Osteoblast (primary cell): ENCODE measurements around the gene MSL2. TPM values are rescaled to one million over a fixed set of nuclear protein-coding genes. Genes with fewer than 3 reads are reported as not detected.
"Not testable (repeated sequence)": the region's sequence is repeated elsewhere in the genome, so short reads cannot be mapped to it uniquely, and the experiment has no call there.

Source experiments
- DNase-seq: peaks from one replicate; pipeline ENCODE4 v3.0.0; 2011; ENCODE audit warnings: low spot score, mixed read lengths; ENCODE audit not compliant: insufficient read length; ENCODE audit errors: missing footprints
- H2AFZ ChIP-seq: 2 replicates; pipeline ENCODE4 v1.6.0; 2011; ENCODE audit warnings: mild to moderate bottlenecking, low read length
- H3K27ac ChIP-seq: 2 replicates; pipeline ENCODE4 v1.5.1; 2011; ENCODE audit warnings: mild to moderate bottlenecking, low read depth, low read length, moderate library complexity
- H3K27me3 ChIP-seq: 2 replicates; pipeline ENCODE4 v1.6.0; 2012; ENCODE audit warnings: mild to moderate bottlenecking, control low read depth, inconsistent platforms, low read length, moderate library complexity; ENCODE audit not compliant: insufficient read depth
- H3K36me3 ChIP-seq: 2 replicates; pipeline ENCODE4 v1.5.1; 2011; ENCODE audit warnings: mild to moderate bottlenecking, low read length, control low read depth, moderate library complexity; ENCODE audit not compliant: insufficient read depth
- H3K4me1 ChIP-seq: 2 replicates; pipeline ENCODE4 v1.5.1; 2011; ENCODE audit warnings: mild to moderate bottlenecking, low read length, control low read depth, moderate library complexity; ENCODE audit not compliant: insufficient read depth
- H3K4me2 ChIP-seq: 2 replicates; pipeline ENCODE4 v1.6.0; 2011; ENCODE audit warnings: mild to moderate bottlenecking, low read length; ENCODE audit not compliant: insufficient read depth
- H3K4me3 ChIP-seq: fragments of 200-600 bp; sonication (generic); 3 replicates; pipeline ENCODE4 v1.5.1; 2012; ENCODE audit warnings: mild to moderate bottlenecking, low read length, inconsistent platforms; ENCODE audit not compliant: insufficient read depth
- H3K79me2 ChIP-seq: 2 replicates; pipeline ENCODE4 v1.6.0; 2012; ENCODE audit warnings: mild to moderate bottlenecking, low read length, control low read depth, inconsistent platforms; ENCODE audit not compliant: insufficient read depth
- H3K9me3 ChIP-seq: 2 replicates; pipeline ENCODE4 v1.5.1; 2011; ENCODE audit warnings: low read depth, low read length, control low read depth
- H4K20me1 ChIP-seq: 2 replicates; pipeline ENCODE4 v1.6.0; 2012; ENCODE audit warnings: mild to moderate bottlenecking, low read length, control low read depth; ENCODE audit not compliant: insufficient read depth
- CTCF ChIP-seq: IDR thresholded peaks from 2 replicates; pipeline ENCODE4 v1.5.1; 2011; ENCODE audit warnings: mild to moderate bottlenecking, low read depth, low read length, moderate library complexity; ENCODE audit errors: extremely low read depth
- total RNA-seq: library from RNA; depleted of rRNA; stranded (reverse); fragments of >200 nt; gene quantifications from 2 replicates; pipeline ENCODE4 v1.2.3, GENCODE V29; 2012

MSL2 gene
- total RNA-seq, 1 donor: 18.5 TPM

DNA sequence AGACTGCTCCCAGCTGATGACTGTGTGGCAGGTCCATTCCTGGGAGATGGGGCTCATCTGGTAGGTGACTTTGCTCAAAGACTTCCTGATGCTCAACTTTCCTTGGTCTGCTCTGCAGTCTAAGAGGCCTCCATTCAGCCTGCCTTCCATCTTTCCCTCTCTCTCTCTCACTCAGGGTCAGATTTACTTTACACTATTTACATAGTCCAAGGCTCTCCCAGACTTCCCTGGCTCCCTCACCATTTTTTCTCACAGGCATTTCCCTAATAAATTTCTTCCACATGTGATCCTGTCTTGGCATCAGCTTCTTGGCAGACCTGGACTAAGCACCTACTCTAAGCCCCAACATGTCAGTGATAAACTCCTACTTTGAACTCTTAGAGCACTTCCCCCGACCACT is 41.0 kb upstream of the MSL2 start:
- Histone ChIP-seq H3K9me3 (no peaks in the 10 kb centered on the region), H4K20me1 (no peaks in the 10 kb centered on the region), H3K27ac (no peak overlapping the region), H2AFZ (no peak overlapping the region), H3K79me2 (no peaks in the 10 kb centered on the region), H3K4me3 (no peak overlapping the region), H3K4me2 (no peak overlapping the region), H3K27me3 (peaks cover 4% of the 10 kb centered on the region), H3K4me1 (no peaks in the 10 kb centered on the region), H3K36me3 (no peaks in the 10 kb centered on the region)
- TF ChIP-seq CTCF: no peak
- no peak for DNase-seq

GRCh38 chr3:136236109-136236508 is 40.0 kb upstream of the MSL2 start:
- no peak for DNase-seq
- Histone ChIP-seq H4K20me1 (no peaks in the 10 kb centered on the region), H3K36me3 (no peaks in the 10 kb centered on the region), H3K27ac (no peak overlapping the region), H3K9me3 (no peaks in the 10 kb centered on the region), H3K4me2 (no peak overlapping the region), H3K79me2 (no peaks in the 10 kb centered on the region), H3K27me3 (peaks cover 4% of the 10 kb centered on the region), H2AFZ (no peak overlapping the region), H3K4me1 (no peaks in the 10 kb centered on the region), H3K4me3 (no peak overlapping the region)
- no peak for TF ChIP-seq CTCF

DNA sequence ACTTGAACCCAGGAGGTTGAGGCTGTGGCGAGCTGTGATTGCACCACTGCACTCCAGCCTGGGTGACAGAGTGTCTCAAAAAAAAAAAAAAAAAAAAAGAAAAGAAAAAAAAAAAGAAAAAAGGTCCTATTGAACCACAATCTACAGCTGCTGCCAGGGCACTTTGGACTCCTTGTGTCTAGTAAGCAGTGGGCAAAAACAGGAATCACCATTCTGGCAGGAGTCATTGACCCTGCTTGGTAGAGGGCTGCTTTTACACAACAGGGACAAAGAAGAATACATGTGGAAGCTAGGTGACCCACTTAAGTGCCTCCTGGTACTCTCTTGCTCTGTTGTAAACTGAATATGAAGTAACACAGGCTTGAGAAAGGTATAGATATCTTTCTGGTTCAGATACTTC is 39.4 kb upstream of the MSL2 start:
- Histone ChIP-seq H3K9me3 (no peaks in the 10 kb centered on the region), H3K27me3 (peaks cover 4% of the 10 kb centered on the region), H3K4me3 (no peak overlapping the region), H4K20me1 (no peaks in the 10 kb centered on the region), H3K27ac (no peak overlapping the region), H3K36me3 (no peaks in the 10 kb centered on the region), H3K4me1 (no peaks in the 10 kb centered on the region), H3K79me2 (no peaks in the 10 kb centered on the region), H3K4me2 (no peak overlapping the region), H2AFZ (no peak overlapping the region)
- TF ChIP-seq CTCF: no peak
- DNase-seq: no peak

DNA sequence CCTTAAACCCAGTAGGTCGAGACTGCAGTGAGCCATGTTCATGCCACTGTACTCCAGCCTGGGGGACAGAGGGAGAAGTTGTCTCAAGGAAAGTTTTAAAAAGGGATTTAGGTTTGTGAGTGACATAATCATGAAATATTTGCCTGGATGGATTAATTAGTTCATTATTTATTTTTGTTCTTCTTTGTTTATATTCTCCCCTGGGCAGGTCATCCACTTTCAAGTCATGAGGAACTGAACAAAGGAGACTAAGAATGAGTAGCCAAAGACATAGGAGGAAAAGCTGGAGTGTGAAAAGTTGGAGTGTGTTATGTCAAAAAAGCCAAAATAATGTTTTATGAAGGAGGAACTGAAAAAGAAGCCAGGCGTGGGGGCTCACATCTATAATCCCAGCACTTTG is 36.3 kb upstream of the MSL2 start:
- TF ChIP-seq CTCF: no peak
- H3K27ac ChIP-seq: no peak overlapping the region
- no peak overlapping the region for H3K4me3 ChIP-seq
- peaks cover 4% of the 10 kb centered on the region for H3K27me3 ChIP-seq
- H3K9me3 ChIP-seq: no peaks in the 10 kb centered on the region
- no peaks in the 10 kb centered on the region for H4K20me1 ChIP-seq
- no peaks in the 10 kb centered on the region for H3K4me1 ChIP-seq
- DNase-seq: no peak
- H2AFZ ChIP-seq: no peak overlapping the region
- no peaks in the 10 kb centered on the region for H3K36me3 ChIP-seq
- no peaks in the 10 kb centered on the region for H3K79me2 ChIP-seq
- H3K4me2 ChIP-seq: no peak overlapping the region

DNA sequence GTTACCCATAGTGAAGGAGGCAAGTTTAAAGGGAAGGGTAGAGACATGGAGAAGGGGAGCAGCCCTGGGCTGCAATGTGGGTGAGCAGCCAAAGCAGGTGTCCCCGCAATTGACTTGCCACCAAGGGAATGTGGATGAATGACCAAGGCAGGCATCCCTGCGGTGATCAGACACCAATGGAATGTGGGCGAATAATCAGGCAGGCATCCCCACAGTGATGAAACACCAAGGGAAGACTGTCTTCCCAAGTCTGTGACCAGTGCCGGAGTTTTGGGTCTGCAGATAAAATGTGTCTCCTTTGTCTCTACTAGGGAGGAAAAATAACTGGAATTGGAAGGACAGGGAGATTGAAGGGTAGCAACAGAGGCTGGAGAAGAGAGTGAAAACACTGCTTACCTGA is 26.6 kb upstream of the MSL2 start:
- not testable (repeated sequence) for H3K4me1 ChIP-seq, H3K36me3 ChIP-seq, H3K27ac ChIP-seq, H2AFZ ChIP-seq, H3K4me3 ChIP-seq, H3K27me3 ChIP-seq, H4K20me1 ChIP-seq, H3K4me2 ChIP-seq, H3K79me2 ChIP-seq, DNase-seq, H3K9me3 ChIP-seq
